Loucy (cell line): ENCODE measurements around the gene SERPINC1.

Source experiments
- CTCF ChIP-seq: fragments of 200-600 bp; sonication (generic); conservative IDR thresholded peaks from 2 replicates; pipeline ENCODE4 v1.5.1; 2014; ENCODE audit warnings: mild to moderate bottlenecking, antibody characterized with exemption, low read length
- EZH2phosphoT487 ChIP-seq: fragments of 200-600 bp; IDR thresholded peaks from 2 replicates; pipeline ENCODE4 v1.6.1; 2018; ENCODE audit warnings: antibody characterized with exemption, mild to moderate bottlenecking, moderate library complexity, borderline replicate concordance

GRCh38 chr1:173887627-173888026 is 29.5 kb downstream of the SERPINC1 start:
- TF ChIP-seq CTCF (no peak), EZH2phosphoT487 (no peak)
